Suprapubic skin (tissue), 4 donors: Measurements from ENCODE around the gene MED13L. TPM values are rescaled to one million over a fixed set of nuclear protein-coding genes. Genes with fewer than 3 reads are reported as not detected.

Experiments used
- DNase-seq, 2 donors: peaks; one replicate each; pipeline ENCODE4 v3.0.0-alpha.2; 2019; ENCODE audit warnings: low spot score in 2 of 2
- H3K27ac ChIP-seq: fragments of 200-600 bp; sonication (generic); one replicate; pipeline ENCODE4 v1.5.1; 2019
- H3K27me3 ChIP-seq: fragments of 200-600 bp; sonication (generic); one replicate; pipeline ENCODE4 v1.5.1; 2019
- H3K36me3 ChIP-seq: fragments of 200-600 bp; sonication (generic); one replicate; pipeline ENCODE4 v1.5.1; 2019
- H3K4me1 ChIP-seq: fragments of 200-600 bp; sonication (generic); one replicate; pipeline ENCODE4 v1.5.1; 2019
- H3K4me3 ChIP-seq: fragments of 200-600 bp; sonication (generic); one replicate; pipeline ENCODE4 v1.5.1; 2019; ENCODE audit warnings: mild to moderate bottlenecking
- H3K9me3 ChIP-seq: fragments of 200-600 bp; sonication (generic); one replicate; pipeline ENCODE4 v1.5.1; 2019
- CTCF ChIP-seq, 2 donors: fragments of 200-600 bp in 1 of 2; fragments of 450-650 bp in 1 of 2; sonication (generic) in 1 of 2; IDR thresholded peaks; one replicate each; pipeline ENCODE4 v1.5.1; 2016 to 2019; ENCODE audit warnings: antibody characterized with exemption in 2 of 2, mild to moderate bottlenecking in 1 of 2, moderate library complexity in 1 of 2
- EP300 ChIP-seq: sonication (generic); formaldehyde crosslinking; IDR thresholded peaks from one replicate; pipeline ENCODE4 v1.6.1; 2017; ENCODE audit warnings: antibody characterized with exemption
- POLR2A ChIP-seq, 2 donors: fragments of 450-650 bp; IDR thresholded peaks; one replicate each; pipeline ENCODE4 v1.6.1; 2017; ENCODE audit warnings: antibody characterized with exemption in 2 of 2, mild to moderate bottlenecking in 2 of 2, moderate library complexity in 2 of 2
- POLR2AphosphoS5 ChIP-seq, 3 donors: sonication (generic); formaldehyde crosslinking; IDR thresholded peaks; one replicate each; pipeline ENCODE4 v1.6.1; 2017; ENCODE audit warnings: antibody characterized with exemption in 3 of 3
- WGBS: methylation state at CpG from one replicate; pipeline ENCODE4 v1.1.5; 2018; 5-methylcytosine and 5-hydroxymethylcytosine counted together
- total RNA-seq, 4 donors: library from RNA; depleted of rRNA; stranded (reverse); fragments of >200 nt; gene quantifications; one replicate each; pipeline ENCODE4 v1.1.0, GENCODE V29; 2016

MED13L gene
- total RNA-seq, 4 donors from 2014 or later: 173 to 418 (median 228) TPM

- 85% methylated on average over 6 of the region's 6 CpGs for WGBS
- no peaks in the 10 kb centered on the region for H3K9me3 ChIP-seq
- TF ChIP-seq POLR2AphosphoS5 (IDR thresholded peaks at IDR 0.05) (no peak), EP300 (no peak), POLR2A (IDR thresholded peaks at IDR 0.05) (no peak), CTCF (IDR thresholded peaks at IDR 0.05) (no peak)
- peaks cover 36% of the 10 kb centered on the region for H3K4me1 ChIP-seq
- H3K27me3 ChIP-seq: no peaks in the 10 kb centered on the region
- DNase-seq: no peak
- H3K36me3 ChIP-seq: no peaks in the 10 kb centered on the region
- H3K4me3 ChIP-seq: no peak overlapping the region
- H3K27ac ChIP-seq: no peak overlapping the region
Measured at GRCh38 chr12:116321913-116322312, 44.4 kb upstream of the MED13L start.

GRCh38 chr12:116320791-116321217 lies 43.3 kb upstream of the MED13L start:
- H3K36me3 ChIP-seq: no peaks in the 10 kb centered on the region
- peak overlapping the region; percentile 80 for H3K27ac ChIP-seq
- H3K9me3 ChIP-seq: no peaks in the 10 kb centered on the region
- WGBS: 22% methylated on average over 2 of the region's 2 CpGs
- H3K4me1 ChIP-seq: peaks cover 36% of the 10 kb centered on the region
- DNase-seq: no peak
- no peaks in the 10 kb centered on the region for H3K27me3 ChIP-seq
- H3K4me3 ChIP-seq: no peak overlapping the region
- TF ChIP-seq POLR2A (IDR thresholded peaks at IDR 0.05) (no peak), POLR2AphosphoS5 (IDR thresholded peaks at IDR 0.05) (no peak), EP300 (no peak), CTCF (IDR thresholded peaks at IDR 0.05) (no peak)

GRCh38 chr12:116319898-116320621 lies 42.6 kb upstream of the MED13L start:
- Histone ChIP-seq H3K27me3 (no peaks in the 10 kb centered on the region), H3K4me1 (peaks cover 36% of the 10 kb centered on the region), H3K27ac (peak overlapping the region; percentile 80), H3K36me3 (no peaks in the 10 kb centered on the region), H3K9me3 (no peaks in the 10 kb centered on the region), H3K4me3 (peak overlapping the region; percentile 2)
- WGBS: 12% methylated on average over 16 of the region's 16 CpGs
- TF ChIP-seq EP300: no peak
- DNase-seq: peak in 1 of 2 donors; percentile 83

GRCh38 chr12:116319233-116319897 lies 41.9 kb upstream of the MED13L start:
- Histone ChIP-seq H3K9me3 (no peaks in the 10 kb centered on the region), H3K27me3 (no peaks in the 10 kb centered on the region), H3K36me3 (no peaks in the 10 kb centered on the region), H3K4me3 (peak overlapping the region; percentile 33), H3K4me1 (peaks cover 36% of the 10 kb centered on the region), H3K27ac (peak overlapping the region; percentile 80)
- no peak for DNase-seq
- 29% methylated on average over 14 of the region's 14 CpGs for WGBS
- TF ChIP-seq EP300 (no peak), POLR2AphosphoS5 (IDR thresholded peaks at IDR 0.05) (no peak), CTCF (IDR thresholded peaks at IDR 0.05) (no peak), POLR2A (IDR thresholded peaks at IDR 0.05) (no peak)

GRCh38 chr12:116318576-116319232 lies 41.2 kb upstream of the MED13L start:
- H3K27me3 ChIP-seq: no peaks in the 10 kb centered on the region
- no peaks in the 10 kb centered on the region for H3K36me3 ChIP-seq
- 50% methylated on average over 21 of the region's 21 CpGs for WGBS
- peaks cover 36% of the 10 kb centered on the region for H3K4me1 ChIP-seq
- DNase-seq: no peak
- TF ChIP-seq POLR2A (IDR thresholded peaks at IDR 0.05): no peak
- TF ChIP-seq EP300: no peak
- TF ChIP-seq CTCF (IDR thresholded peaks at IDR 0.05): no peak
- TF ChIP-seq POLR2AphosphoS5 (IDR thresholded peaks at IDR 0.05): no peak
- H3K4me3 ChIP-seq: peak overlapping the region; percentile 33
- peak overlapping the region; percentile 80 for H3K27ac ChIP-seq
- no peaks in the 10 kb centered on the region for H3K9me3 ChIP-seq
